ENCODE measurements around the gene SLC4A2.

The SLC4A2 gene

DNA sequence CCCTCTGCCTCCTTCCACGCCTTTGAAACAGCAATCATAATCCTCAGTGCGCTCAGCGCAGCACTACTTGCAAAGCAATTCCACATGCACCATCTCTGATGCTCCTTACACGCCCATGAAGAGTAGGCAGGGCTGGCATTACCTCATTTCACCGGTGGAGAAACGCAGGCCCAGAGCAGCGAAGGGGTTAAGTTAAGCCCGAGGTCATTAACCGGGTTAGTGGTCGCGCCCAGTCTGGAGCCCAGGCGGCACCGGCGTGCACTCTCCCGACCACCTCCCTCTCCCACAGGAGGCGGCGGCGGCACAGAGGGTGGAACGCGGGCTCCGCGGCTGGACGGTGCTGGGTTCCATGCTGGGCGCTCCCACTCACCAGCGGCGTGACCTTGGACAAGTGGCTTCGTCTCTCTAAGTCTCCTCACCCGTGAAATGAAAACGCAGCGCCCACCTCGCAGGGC lies 20.7 kb downstream of the SLC4A2 start:
- no peaks in the 10 kb centered on the region for H3K9me3 ChIP-seq (ENCODE audit: severe bottlenecking)
- H3K4me3 ChIP-seq (ENCODE audit: low read depth, low read length), result peak overlapping the region; percentile 80
- H3K36me3 ChIP-seq, result peaks cover 44% of the 10 kb centered on the region
- TF ChIP-seq CTCF (IDR thresholded peaks at IDR 0.05; ENCODE audit: low read depth, low read length), result no peak
- peak overlapping the region; percentile 98 for H3K27ac ChIP-seq
- peak; percentile 57 for DNase-seq
- no peaks in the 10 kb centered on the region for H3K27me3 ChIP-seq (ENCODE audit: insufficient read depth, low read depth, severe bottlenecking)

- peak; percentile 92 for DNase-seq
- Histone ChIP-seq H3K9me3 (ENCODE audit: severe bottlenecking) (no peaks in the 10 kb centered on the region), H3K27ac (peak within 1 kb of the TSS; percentile 98), H3K36me3 (peaks cover 39% of the 10 kb centered on the region), H3K27me3 (ENCODE audit: insufficient read depth, low read depth, severe bottlenecking) (no peaks in the 10 kb centered on the region), H3K4me3 (ENCODE audit: low read depth, low read length) (peak within 1 kb of the TSS; percentile 80)
- no peak for TF ChIP-seq CTCF (IDR thresholded peaks at IDR 0.05; ENCODE audit: low read depth, low read length)
These were observed 21.3 kb downstream of the SLC4A2 start, which contains the start of gene FASTK for GRCh38 chr7:151080522-151081169. FASTK (minus strand) TSS chr7:151080809; CDS start chr7:151080766, 43 bp downstream.

DNA sequence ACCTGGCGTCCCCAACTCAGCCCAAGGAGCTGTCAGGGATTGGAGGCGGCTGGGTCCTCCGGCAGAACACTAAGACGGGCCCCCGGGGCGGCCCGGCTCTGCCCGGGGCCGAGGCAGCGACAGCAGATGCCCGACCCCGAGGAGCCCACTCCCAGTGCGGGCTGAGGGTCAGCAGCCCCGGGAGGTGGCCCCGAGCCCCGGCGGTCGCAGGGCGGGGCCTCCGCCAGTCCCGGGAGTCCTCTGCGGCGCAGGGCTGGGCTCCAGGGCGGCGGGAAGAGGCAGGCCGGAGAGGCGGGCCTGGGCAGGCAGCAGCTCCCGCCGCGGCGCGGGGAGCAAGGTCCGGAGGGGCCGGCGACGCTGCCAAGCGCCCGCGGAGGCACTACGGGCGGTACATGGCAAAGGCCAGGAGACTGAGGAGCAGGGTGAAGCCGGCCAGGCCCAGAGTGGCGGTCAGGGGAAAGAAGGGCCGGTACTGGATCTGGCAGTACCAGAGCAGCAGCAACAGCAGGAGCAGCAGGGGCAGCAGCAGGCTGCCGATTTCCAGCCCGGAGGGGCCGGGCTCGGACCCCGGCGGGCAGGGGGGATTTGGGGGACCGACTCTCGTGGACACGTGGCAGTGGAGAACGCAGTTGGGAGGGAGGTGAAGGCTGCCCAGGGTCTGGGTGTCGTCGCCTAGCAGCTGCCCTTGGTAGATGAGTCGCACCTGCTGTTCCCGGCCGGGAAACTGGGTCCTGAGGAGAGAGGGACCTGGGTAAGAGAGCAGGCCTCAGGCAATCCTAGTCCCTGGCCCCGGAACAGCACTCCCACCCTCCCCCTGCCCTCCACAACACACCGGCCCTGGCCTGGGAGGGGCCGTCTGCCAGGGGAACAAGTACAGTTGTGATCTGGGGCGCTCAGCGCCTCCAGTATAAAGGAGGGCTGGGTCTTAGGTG lies 22.0 kb downstream of the SLC4A2 start:
- no peak for DNase-seq
- Histone ChIP-seq H3K4me3 (ENCODE audit: low read depth, low read length) (peak overlapping the region; percentile 80), H3K27ac (peak overlapping the region; percentile 98), H3K36me3 (peaks cover 31% of the 10 kb centered on the region), H3K9me3 (ENCODE audit: severe bottlenecking) (no peaks in the 10 kb centered on the region), H3K27me3 (ENCODE audit: insufficient read depth, low read depth, severe bottlenecking) (no peaks in the 10 kb centered on the region)
- no peak for TF ChIP-seq CTCF (IDR thresholded peaks at IDR 0.05; ENCODE audit: low read depth, low read length)

GRCh38 chr7:151082141-151083070 lies 23.0 kb downstream of the SLC4A2 start:
- H3K36me3 ChIP-seq, result peaks cover 26% of the 10 kb centered on the region
- H3K27ac ChIP-seq, result peak overlapping the region; percentile 98
- TF ChIP-seq CTCF (IDR thresholded peaks at IDR 0.05; ENCODE audit: low read depth, low read length), result no peak
- peak overlapping the region; percentile 49 for H3K4me3 ChIP-seq (ENCODE audit: low read depth, low read length)
- no peaks in the 10 kb centered on the region for H3K9me3 ChIP-seq (ENCODE audit: severe bottlenecking)
- no peaks in the 10 kb centered on the region for H3K27me3 ChIP-seq (ENCODE audit: insufficient read depth, low read depth, severe bottlenecking)
- DNase-seq, result no peak

DNA sequence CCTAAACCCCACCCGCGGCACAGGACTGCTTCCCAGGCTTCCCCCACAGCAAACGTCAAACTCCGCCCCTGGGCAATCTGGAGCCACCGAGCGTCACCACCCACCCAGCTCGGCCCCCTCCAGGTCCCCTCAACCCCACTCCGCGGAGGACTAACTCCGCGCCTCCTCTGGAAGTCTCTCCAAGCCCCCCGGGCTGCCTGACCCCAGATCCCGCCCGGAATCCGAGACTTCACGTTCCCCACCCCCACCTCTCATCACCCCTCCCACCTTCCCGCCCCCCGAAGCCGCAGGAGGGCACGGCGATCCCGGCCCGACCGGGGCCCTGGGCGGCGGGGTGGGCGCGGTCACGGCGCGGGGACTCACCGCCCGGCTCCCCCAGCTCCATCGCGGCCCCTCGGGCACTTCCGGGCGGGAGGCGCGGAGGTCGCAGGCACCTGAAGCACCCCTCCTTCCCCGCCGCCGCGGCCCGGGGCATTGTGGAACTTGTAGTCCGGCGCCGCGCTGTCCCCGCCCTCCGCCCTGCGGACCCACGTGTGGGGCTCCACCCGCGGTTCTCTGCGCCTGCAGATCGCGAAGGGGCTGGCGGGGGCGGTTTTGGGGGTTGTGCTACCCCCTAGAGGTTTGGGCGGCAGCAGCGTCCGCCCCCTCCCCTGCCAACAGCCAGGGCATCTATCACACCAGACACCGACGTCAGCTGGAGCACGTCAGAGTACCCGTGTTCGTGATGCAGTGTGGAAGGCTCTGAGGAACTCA lies 23.9 kb downstream of the SLC4A2 start, which contains the start of gene TMUB1:
TSS of gene TMUB1 (minus strand) at position 423 of the 753 bp plus-strand sequence. CDS start 930 bp downstream, outside the sequence.
- Histone ChIP-seq H3K27me3 (ENCODE audit: insufficient read depth, low read depth, severe bottlenecking) (no peaks in the 10 kb centered on the region), H3K9me3 (ENCODE audit: severe bottlenecking) (no peaks in the 10 kb centered on the region), H3K4me3 (ENCODE audit: low read depth, low read length) (peak within 1 kb of the TSS; percentile 49), H3K36me3 (peaks cover 33% of the 10 kb centered on the region), H3K27ac (peak within 1 kb of the TSS; percentile 98)
- DNase-seq, result peak; percentile 79
- no peak for TF ChIP-seq CTCF (IDR thresholded peaks at IDR 0.05; ENCODE audit: low read depth, low read length)
